H1 (cell line): Measurements from ENCODE around the gene YEATS4. TPM values are rescaled to one million over a fixed set of nuclear protein-coding genes. Genes with fewer than 3 reads are reported as not detected.

ENCODE experiments used
- ASH2L ChIP-seq: fragments of 200-600, 300-600 bp; sonication (generic); IDR thresholded peaks from one replicate; pipeline ENCODE4 v1.7.1; 2017; ENCODE audit warnings: low read length
- CBX5 ChIP-seq: fragments of 300-800, 300-1000 bp; sonication (generic); IDR thresholded peaks from 2 replicates; pipeline ENCODE4 v1.7.1; 2016; ENCODE audit warnings: antibody characterized with exemption, low read length, low read depth
- GTF2F1 ChIP-seq: IDR thresholded peaks from 2 replicates; pipeline ENCODE4 v1.6.1; 2012; ENCODE audit warnings: low read depth, low read length, improper control_type of control experiment, borderline replicate concordance
- KDM1A ChIP-seq: fragments of 200-600, 300-600 bp; sonication (generic); IDR thresholded peaks from 2 replicates; pipeline ENCODE4 v1.7.1; 2016; ENCODE audit warnings: mild to moderate bottlenecking, low read length, borderline replicate concordance
- POLR2A ChIP-seq, 2 experiments: IDR thresholded peaks; 1 replicate in 1 of 2; 2 replicates in 1 of 2; pipeline ENCODE4 v1.6.1; 2011; ENCODE audit warnings: low read depth in 2 of 2, low read length in 2 of 2, mild to moderate bottlenecking in 2 of 2; ENCODE audit errors: control extremely low read depth in 1 of 2
- polyA plus RNA-seq, 7 experiments: library from polyadenylated mRNA; depleted of rRNA in 3 of 7; stranded (reverse) in 5 of 7; unstranded in 2 of 7; fragments of >200 nt in 5 of 7; fragments of 200-250 nt in 2 of 7; gene quantifications; 1 replicate in 5 of 7; 2 replicates in 1 of 7; 4 replicates in 1 of 7; pipeline versions ENCODE4 v1.2.1 to v1.2.3, GENCODE V29; 2011 to 2013; ENCODE audit warnings: missing spikeins in 2 of 7, mixed read lengths in 2 of 7
- total RNA-seq: library from RNA; stranded (reverse); fragmentation: NEBNext Ultra II Directional; extraction: Animal tissue kit (Norgen Biotek cat#: 25700); gene quantifications from 2 replicates; pipeline ENCODE4 v1.2.1, GENCODE V29; 2021

The YEATS4 gene
- total and polyA plus RNA-seq, 2 of the 8 experiments (the other 6 are each of a cell fraction or from before 2014, with no cell fraction given): 25.7 to 32.5 TPM

DNA sequence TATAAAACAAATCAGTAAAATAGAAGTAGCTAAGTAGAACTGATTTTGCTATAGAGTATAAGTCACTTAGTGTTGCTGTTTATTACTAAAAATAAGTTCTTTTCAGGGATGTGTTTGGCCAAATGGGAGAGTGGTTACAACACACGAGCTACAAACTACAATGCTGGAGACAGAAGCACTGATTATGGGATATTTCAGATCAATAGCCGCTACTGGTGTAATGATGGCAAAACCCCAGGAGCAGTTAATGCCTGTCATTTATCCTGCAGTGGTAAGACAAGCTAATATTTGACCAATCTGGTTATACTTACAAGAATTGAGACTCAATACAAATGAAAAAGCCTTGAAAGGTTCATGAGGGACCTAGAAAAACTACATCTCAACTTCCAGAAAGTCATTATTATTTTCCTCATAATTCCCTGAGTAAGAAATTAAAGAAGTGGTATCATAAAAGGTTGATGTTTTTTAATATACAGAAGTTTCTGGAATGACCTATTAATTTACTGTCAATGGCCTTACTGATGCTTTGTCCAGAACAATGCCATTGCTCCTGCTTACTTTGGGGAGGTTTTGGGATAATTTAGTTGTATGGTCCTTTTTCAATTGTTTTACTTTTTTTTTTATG is 9.4 kb upstream of the YEATS4 start (continued):
- no peak for TF ChIP-seq KDM1A
- TF ChIP-seq POLR2A (IDR thresholded peaks at IDR 0.05; ENCODE audit: control extremely low read depth in 1 of 2, low read depth in 2 of 2, low read length in 2 of 2): no peak
- TF ChIP-seq CBX5: no peak
- TF ChIP-seq GTF2F1: no peak
- no peak for TF ChIP-seq ASH2L
- TF ChIP-seq, all 59 proteins: peak for 0
